Activated CD4-positive, alpha-beta T cell treated with anti-CD3 and anti-CD28 coated beads, Interleukin-2, amount 50 U/mL, for 4 hours (primary cell): ENCODE results near the gene LRP2BP.
"Not testable (repeated sequence)": the region's sequence is repeated elsewhere in the genome, so short reads cannot be mapped to it uniquely, and the experiment has no call there.

Source experiments
- DNase-seq, 2 experiments: peaks; one replicate each; pipeline ENCODE4 v3.0.0-alpha.2; 2020

The LRP2BP gene

DNA sequence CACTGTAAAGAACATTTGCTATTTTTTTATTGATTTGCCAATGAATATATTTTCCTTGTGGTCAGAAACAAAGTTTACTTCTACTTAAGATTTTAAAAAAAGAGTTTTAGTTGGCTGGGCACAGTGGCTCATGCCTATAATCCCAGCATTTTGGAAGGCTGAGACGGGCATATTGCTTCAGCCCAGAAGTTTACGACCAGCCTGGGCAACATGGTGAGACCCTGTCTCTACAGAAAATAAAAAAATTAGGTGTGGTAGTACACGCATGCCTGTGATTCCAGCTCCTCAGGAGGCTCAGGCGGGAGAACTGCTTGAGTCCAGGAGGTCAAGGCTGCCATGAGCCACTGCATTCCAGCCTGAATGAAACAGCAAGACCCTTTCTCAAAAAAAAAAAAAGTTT, 36.8 kb downstream of the LRP2BP start:
- DNase-seq = no peak

DNA sequence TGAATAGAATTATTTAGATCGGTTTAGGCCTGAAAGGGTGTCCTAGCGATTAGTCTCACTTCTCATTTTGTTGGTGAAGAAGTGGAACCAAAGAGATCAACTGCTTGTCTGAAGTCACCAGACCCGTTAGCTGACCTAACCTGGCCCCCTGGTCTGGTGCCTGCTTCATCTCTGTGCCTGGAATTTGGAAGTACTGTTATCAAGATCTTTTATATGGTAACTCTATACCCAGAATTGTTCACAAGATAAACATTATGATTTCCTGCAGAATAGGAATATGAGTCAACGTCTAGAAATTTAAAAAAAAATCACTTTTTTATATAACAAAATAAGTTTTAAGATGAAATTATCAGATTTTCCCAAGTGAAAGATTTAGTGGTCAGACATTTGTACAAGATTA, 37.2 kb downstream of the LRP2BP start:
- DNase-seq = no peak

DNA sequence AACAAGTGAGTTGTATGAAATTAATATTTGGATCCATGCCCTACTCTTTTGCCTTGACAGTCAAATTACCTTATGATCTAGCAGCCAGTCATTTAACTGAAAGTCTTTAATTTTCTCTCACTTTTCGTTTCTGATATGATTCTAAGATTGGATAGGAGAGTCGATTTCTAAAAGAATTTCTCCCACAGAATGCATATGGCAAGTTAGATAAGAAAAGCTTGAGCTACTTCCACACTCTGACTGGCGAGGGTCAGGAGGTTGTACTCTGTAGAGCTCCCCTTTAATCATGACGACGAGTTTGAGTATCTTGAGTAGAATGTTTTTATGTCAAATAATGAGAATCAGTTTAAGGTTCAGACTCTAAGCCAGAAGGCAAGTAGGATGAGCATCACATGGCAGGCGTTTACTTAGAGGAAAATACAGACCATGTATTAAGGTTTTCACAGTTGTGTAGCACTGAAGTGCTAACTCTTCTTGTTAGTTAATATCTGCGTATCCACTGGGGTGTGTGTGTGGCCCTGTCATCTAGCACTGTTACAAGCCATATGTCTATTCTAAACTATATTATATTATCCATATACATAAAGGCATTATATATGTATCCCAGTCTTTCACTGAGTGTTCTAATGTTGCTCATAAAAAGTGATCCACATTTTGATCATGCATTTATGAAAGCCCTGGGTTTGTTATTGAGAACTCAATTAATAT, 37.8 kb downstream of the LRP2BP start:
- no peak for DNase-seq

GRCh38 chr4:185357211-185357610, 38.5 kb downstream of the LRP2BP start:
- no peak for DNase-seq

- no peak for DNase-seq
Observed at GRCh38 chr4:185352741-185353140, 43.0 kb downstream of the LRP2BP start.

GRCh38 chr4:185352202-185352601, 43.5 kb downstream of the LRP2BP start:
- DNase-seq = no peak

DNA sequence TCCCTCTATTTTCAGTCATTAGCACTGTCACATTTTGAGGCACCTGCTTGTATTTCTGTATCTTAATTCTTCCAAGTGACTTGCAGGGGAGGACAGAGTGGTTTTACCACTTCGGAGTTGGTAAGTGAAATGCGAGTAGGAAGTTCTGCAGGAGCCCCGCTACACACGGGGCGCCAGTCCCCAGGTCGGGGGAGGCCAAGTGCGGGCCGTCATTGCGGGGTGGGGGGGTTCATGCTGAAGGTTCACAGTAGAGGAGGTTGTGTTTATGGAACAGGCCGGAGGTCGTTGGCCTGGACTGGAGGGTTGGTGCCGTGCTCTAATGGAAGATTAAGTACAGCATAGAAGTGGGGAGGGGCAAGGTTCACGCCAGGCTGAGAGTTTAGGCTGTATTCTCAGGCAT, 44.0 kb downstream of the LRP2BP start:
- DNase-seq = no peak

- no peak for DNase-seq
Observed at GRCh38 chr4:185346975-185347601, 48.6 kb downstream of the LRP2BP start.

DNA sequence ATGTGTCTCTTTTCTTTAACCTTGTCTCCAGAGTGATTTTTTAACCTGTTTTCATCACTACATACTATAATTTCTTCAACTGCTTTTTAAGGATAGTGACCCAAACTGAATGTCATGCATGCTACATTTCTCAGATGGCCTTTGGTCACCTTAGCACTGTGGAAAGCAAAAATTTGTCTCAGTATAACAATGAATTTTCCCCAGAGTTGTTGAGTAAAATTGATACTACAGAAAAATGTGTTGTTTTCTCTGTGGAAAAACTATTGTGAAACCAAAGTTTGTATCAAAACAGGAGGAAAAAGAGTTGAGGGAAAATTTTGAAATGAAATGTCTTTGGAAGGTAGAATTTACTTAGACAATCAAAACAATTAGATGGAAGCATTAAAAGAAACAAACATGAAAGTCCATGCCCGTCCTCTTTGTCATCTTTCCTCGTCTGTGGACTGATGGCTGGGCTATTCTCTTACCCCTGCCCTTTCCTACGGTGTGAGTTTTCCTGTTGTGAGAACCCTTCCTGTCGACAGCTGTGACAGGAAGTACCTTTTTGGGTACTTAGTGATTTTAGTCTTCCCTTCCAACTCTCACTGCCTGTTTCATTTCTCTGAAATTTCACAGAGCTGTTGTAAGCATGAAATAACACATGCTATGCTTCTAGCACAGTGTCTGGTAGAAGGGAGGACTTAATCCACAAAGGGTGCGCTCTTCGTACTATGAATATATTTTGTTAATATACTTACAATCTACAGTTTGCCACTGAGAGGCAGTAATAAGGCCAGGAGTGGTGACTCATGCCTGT, 50.8 kb downstream of the LRP2BP start:
- DNase-seq = no peak

DNA sequence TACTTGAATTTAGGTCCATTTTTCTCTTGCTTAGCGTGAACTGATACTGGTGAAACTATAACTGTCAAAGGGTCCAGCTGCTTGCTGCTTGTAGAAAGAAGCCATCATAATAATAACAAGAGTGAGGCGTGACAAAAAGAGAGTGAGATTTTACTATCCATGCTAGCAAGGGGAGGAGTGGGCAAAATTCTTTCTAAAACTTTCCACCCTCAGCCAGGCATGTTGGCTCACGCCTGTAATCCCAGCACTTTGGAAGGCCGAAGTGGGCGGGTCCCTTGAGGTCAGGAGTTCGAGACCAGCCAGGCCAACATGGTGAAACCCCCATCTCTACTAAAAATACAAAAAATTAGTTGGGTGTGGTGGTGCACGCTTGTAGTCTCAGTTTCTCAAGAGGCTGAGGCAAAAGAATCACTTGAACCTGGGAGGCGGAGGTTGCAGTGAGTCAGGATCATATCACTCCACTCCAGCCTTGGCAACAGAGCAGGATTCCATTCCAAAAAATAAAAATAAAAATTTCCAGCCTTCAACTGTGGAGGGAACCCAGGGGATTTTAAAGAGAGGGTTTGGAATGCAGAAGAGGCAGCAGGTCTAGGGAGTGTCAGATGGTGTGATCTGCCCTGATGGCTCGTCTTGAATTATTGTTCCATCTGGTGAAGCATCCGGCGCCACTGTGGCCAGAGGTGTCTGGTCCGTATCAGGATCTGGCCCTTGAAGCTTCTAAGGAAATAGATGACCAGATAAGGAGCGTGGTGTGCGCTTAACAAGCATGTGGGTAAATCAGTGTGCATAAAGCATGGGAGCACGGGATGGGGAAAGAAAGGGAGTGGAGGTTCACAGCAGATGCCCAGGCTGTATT, 51.8 kb downstream of the LRP2BP start:
- no peak for DNase-seq

DNA sequence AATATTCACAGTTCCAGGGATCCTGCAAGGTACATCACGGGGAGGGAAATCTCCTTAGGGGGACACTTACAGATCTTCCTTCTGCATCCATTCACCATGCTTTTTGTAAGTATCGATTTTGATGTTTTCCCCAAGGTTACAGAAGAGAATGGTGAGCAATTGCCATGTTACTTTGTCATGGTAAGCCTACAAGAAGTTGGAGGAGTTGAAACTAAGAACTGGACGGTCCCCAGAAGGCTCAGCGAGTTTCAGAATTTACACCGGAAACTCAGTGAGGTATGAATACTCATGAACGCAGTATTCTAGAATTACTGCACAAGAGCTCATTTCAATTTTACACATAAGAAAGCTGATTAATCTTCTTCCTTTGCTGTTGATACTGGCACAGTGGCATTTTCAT, 53.9 kb downstream of the LRP2BP start:
- no peak for DNase-seq

- DNase-seq = no peak
Observed at GRCh38 chr4:185341377-185341776, 54.3 kb downstream of the LRP2BP start.

DNA sequence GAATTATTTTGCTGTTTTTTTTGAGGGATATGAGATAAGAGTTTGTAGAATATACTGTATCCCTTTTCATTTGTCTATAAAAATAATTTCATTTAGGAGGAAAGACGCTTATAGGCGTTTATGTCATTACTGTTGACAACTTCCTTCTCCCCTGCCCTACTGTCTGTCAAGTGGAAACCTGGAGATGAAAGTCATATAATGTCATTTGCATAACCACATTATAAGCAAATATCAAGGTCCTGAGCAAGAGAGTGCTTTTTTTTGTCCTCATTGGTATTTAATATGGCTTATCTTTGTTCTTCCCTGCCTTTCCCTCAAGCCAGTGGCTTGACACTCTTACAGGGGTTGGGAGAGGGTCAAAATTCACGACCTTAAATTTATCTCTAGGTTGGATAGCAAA, 55.8 kb downstream of the LRP2BP start:
- no peak for DNase-seq

DNA sequence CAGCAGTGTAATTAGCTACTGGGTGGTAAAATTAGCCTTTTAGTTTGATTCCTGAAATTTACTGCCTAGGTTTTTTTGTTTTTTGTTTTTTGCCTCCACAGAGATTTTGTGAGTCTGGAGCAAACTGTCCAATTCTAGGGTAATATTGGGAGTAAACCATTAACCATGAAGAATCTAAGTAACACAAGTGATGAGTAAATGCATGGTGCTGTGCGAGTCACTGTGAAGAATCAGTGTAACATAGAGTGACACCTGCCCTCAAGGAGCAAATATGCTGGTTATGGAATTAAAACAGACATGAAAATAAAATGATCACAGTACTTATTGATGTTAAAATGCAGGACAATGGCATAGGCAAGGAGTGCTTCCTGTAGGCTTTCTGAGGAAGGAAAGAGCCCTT, 60.1 kb downstream of the LRP2BP start:
- DNase-seq = no peak

DNA sequence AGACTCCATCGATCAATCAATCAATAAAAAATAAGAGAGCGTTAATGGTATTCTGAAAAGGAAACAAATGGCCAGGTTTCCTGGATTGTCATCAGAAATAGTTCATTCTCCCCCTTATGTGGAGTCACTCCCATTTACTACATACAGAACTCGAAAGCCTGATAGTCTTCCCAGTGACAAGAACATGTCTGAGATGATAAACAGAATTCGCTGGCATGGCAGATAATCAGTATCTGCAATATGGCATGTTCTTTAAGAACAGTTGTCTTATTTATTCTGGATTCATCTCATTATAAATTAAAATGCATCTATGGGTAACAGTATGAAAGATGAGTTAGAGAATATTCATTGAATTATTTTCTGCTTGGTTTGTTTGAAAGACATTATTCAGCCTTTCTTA, 61.4 kb downstream of the LRP2BP start:
- DNase-seq = no peak

- DNase-seq = no peak
Observed at GRCh38 chr4:185332575-185333464, 62.9 kb downstream of the LRP2BP start.

DNA sequence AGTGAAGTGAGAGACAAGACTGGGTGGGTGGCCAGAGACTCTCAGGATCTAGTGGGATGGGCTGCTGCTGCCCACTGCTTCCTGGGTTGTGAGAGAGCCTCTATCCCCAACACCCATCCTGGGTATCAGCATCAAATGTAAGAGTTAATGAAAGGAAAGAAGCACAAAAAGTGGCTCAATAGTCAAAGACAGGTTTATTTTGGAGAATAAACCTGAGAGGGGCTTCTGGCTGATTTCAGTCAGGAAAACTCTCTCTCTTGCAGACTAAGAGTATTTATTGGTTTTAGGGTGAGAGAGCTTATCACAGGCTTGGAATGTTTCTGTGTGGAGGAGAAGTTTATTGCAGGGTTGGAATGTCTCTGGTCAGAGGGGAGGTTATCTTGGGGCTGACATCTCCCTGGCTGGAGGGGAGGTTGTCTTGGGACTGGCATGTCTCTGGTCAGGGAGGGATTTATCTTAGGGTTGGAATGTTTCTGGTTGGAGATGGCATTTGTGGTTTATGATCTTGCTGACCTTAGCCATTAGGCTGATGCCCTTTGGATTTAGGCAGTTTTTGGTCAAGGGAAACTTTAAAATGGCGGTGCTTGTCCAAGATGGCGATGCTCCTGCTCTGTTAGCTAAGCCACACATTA, 65.7 kb downstream of the LRP2BP start:
- DNase-seq = not testable (repeated sequence)

DNA sequence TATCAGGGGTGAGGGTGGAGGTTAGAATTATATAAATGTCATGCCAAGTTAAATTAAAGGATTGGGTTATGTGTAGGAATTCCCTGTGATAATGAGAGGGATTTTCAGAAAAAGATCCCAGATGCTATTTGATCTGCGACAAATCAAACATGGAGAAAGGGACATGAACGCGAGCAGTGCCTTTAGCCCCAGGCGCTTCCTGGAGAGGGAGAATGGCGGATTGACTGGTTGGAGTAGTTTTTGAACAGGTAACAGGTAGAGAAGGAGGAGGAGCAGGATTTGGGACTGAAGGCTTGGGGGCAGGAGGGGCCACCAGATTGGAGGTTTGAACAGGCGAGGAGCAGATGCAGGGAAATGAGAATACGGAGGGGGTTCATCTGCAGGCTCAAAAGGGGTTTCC, 67.1 kb downstream of the LRP2BP start:
- DNase-seq = no peak

- not testable (repeated sequence) for DNase-seq
Observed at GRCh38 chr4:185325721-185326120, 70.0 kb downstream of the LRP2BP start.

DNA sequence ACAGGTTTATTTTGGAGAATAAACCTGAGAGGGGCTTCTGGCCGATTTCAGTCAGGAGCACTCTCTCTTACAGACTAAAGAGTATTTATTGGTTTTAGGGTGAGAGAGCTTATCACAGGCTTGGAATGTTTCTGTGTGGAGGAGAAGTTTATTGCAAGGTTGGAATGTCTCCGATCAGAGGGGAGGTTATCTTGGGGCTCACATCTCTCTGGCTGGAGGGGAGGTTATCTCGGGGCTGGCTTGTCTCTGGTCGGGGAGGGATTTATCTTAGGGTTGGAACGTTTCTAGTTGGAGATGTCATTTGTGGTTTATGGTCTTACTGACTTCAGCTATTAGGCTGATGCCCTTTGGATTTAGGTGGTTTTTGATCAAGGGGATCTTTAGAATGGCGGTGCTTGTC, 71.4 kb downstream of the LRP2BP start:
- not testable (repeated sequence) for DNase-seq

- no peak for DNase-seq
Observed at GRCh38 chr4:185323606-185324005, 72.1 kb downstream of the LRP2BP start.

- DNase-seq = no peak
Observed at GRCh38 chr4:185322803-185323202, 72.9 kb downstream of the LRP2BP start.
